Liver (tissue), 3 donors: ENCODE measurements around the gene STK38L.

Source experiments
- ATF3 ChIP-seq: IDR thresholded peaks from 2 replicates; pipeline ENCODE4 v1.6.1; 2016; ENCODE audit warnings: antibody characterized with exemption
- CTCF ChIP-seq: fragments of 150-350 bp; IDR thresholded peaks from 2 replicates; pipeline ENCODE4 v1.5.1; 2017; ENCODE audit warnings: improper control_type of control experiment, low read depth, low read length; ENCODE audit not compliant: missing input control
- EGR1 ChIP-seq, 2 donors: IDR thresholded peaks; 2 replicates each; pipeline ENCODE4 v1.6.1; 2016 to 2018; ENCODE audit warnings: antibody characterized with exemption in 2 of 2, low read depth in 2 of 2
- FOXA1 ChIP-seq: IDR thresholded peaks from 2 replicates; pipeline ENCODE4 v1.6.1; 2016; ENCODE audit warnings: antibody characterized with exemption
- GABPA ChIP-seq, 2 donors: IDR thresholded peaks in 1 of 2; conservative IDR thresholded peaks in 1 of 2; 2 replicates each; pipeline ENCODE4 v1.6.1; 2016; ENCODE audit warnings: antibody characterized with exemption in 2 of 2, mild to moderate bottlenecking in 1 of 2, moderate library complexity in 1 of 2
- JUND ChIP-seq, 2 donors: IDR thresholded peaks; 2 replicates each; pipeline ENCODE4 v1.6.1; 2016; ENCODE audit warnings: antibody characterized with exemption in 2 of 2
- MAX ChIP-seq: IDR thresholded peaks from 2 replicates; pipeline ENCODE4 v1.6.1; 2016; ENCODE audit warnings: antibody characterized with exemption
- RAD21 ChIP-seq, 2 donors: IDR thresholded peaks; 2 replicates each; pipeline ENCODE4 v1.6.1; 2016; ENCODE audit warnings: antibody characterized with exemption in 2 of 2, mild to moderate bottlenecking in 2 of 2
- REST ChIP-seq: IDR thresholded peaks from 2 replicates; pipeline ENCODE4 v1.6.1; 2016; ENCODE audit warnings: antibody characterized with exemption, mild to moderate bottlenecking
- SP1 ChIP-seq: IDR thresholded peaks from 2 replicates; pipeline ENCODE4 v1.6.1; 2018; ENCODE audit warnings: antibody characterized with exemption, mild to moderate bottlenecking
- TAF1 ChIP-seq: conservative IDR thresholded peaks from 2 replicates; pipeline ENCODE4 v1.6.1; 2016; ENCODE audit warnings: antibody characterized with exemption, mild to moderate bottlenecking
- ZBTB33 ChIP-seq: IDR thresholded peaks from 2 replicates; pipeline ENCODE4 v1.6.1; 2016; ENCODE audit warnings: antibody characterized with exemption
- donor health status: healthy.
- donor health status: healthy.

GRCh38 chr12:27194644-27195043 lies 49.4 kb upstream of the STK38L start:
- TF ChIP-seq SP1 (no peak), REST (no peak), CTCF (no peak), JUND (IDR thresholded peaks at IDR 0.05) (no peak), ZBTB33 (no peak), ATF3 (no peak), FOXA1 (no peak), MAX (no peak), GABPA (IDR thresholded peaks at IDR 0.05 in 1 of 2, conservative IDR thresholded peaks at IDR 0.05 in 1 of 2) (no peak), TAF1 (no peak), RAD21 (IDR thresholded peaks at IDR 0.05) (no peak), EGR1 (IDR thresholded peaks at IDR 0.05; ENCODE audit: low read depth in 2 of 2) (no peak)
